NCI-H510A treated with DMSO at 0.1 percent for 48 hours (cell line): ENCODE measurements around the gene HHIPL1.
A peak's percentile ranks its signal among the peaks of the same experiment; 100 is the strongest.

ENCODE experiments used
- DNase-seq: peaks from one replicate; lab custom pipeline; 2025; lab: John Stamatoyannopoulos, UW

The HHIPL1 gene

DNA sequence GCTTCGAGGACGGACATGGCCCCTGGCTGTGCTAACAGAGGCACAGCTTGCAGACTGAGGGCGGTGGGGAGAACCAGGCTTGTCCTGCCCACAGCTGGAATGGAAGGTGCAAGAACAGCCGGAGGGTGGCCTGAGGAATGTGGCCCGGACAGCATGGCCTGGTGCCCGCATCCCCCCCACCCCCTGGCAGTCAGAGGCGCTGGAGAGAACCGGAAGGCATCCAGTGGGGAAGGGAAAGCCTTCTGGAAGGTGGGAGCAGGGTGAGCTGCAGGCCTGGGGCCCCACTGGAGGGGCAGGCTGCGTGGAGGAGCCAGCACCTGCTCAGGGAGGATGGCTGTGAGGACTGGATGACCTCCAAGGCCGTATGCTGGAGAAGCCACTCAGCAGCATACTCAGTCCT is 31.0 kb downstream of the HHIPL1 start:
- no peak for DNase-seq

DNA sequence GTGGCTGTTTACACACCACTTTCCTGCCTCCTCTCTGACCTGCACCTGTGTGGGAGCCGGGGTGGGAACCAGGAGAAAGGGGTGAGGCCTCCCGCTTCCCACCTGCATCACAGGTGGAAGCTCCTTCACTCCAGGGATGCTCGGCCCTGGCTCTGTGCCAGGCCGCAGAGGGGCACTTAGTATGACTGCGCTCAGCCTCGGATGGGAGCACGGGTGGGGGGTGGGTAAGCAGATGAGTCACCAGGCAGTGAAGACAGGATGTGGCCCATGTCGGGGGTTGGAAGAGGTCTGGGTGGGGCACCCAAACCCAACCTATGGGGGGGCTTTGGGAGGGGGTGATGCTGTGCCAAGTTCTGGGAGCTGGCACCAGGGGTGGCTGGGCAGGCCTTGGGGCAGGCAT is 31.7 kb downstream of the HHIPL1 start:
- DNase-seq: no peak

DNA sequence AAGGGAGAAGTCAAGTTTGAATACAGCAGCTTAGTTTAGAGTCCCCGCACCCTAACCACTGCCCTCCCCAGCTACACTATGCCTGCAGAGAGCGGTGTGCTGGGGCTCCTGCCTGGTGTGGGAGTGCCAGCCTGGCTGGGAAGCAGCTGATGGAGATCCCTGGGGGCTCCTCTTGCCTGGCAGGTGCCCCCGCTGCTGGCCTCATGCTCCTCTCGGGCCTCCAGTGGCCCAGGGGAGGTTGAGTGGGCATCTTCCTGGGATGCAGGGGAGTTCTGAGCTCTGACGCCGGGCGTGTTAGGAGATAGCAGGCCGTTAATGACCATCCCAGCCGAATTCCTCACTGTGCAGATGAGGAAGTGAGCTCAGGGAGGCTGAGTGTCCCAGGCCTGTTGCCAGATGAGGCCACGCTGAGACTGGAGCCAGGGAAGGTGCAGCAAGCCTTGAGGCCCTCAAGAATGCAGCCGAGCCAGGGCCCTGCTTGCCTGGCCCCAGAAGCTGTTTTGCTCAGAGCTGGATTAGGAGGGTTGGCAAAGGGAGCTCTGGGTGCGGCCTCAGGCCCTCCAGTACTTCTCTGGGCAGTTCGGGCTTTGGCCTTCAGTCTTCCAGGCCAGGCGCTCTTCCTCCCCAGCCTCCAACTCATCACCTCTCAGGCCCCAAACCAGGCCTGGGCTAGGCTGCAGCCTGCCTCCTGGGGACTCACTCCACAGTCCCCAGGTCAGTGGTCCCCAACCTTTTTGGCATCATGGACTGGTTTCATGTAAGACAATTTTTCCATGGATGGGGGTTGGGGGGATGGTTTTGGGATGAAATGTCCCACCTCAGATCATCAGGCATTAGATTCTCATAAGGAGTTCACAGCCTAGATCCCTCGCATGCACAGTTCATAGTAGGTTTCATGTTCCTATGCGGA is 32.6 kb downstream of the HHIPL1 start:
- no peak for DNase-seq

DNA sequence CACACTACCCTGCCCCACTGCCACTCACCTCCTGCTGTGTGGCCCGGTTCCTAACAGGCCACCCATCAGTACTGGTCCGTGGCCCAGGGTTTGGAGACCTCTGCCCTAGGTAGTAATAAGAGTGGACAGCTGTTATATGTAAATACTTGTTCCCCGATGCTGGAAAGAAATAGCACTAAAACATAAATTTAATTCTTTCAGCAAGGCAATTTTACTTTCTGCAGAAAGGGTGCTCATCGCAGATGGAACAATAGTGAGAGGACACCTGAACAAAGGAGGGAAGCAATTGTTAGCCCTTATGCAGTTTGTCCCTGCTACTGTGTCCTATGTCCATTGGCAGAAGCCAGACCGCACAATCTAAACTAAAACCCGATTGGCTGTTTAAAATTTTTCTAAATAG is 33.3 kb downstream of the HHIPL1 start:
- DNase-seq: no peak

DNA sequence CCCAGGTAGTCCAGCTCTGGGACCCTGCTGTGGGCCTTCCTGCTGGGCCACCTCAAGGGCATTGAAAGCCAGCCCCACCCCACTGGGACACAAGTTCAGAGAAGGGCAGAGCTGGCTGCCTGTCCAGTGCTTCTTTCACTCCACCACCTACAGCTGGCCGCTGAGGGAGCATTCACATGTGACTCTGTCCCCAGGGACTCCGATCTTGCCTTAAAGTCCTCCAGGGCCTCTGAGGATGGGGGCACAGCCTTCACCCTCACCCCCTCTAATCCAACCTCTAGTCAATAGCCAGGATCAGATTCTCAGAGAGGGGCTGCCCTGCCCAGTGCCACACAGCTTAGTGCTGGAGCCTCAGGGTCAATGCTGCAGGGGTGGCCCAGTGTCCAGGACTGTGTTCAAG is 34.2 kb downstream of the HHIPL1 start:
- DNase-seq: no peak

DNA sequence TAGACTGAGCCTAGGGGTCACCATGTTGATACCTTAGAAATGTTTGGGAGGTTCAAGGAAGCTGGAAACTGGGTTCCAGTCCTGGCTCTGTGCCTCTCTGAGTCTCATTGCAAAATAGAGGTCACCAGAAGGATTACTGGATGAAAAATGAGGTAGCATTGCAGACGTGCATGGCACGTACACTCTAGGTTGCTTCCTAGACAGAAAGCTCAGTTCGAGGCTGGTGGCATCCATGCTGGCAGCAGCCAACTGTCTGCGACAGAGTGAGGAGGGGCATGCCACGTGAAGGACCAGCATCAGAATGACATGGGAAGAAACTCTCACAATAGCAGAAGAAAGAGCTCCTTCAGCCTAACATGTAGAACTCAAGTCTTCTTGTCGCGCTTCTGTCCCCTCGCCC is 34.6 kb downstream of the HHIPL1 start:
- DNase-seq: no peak

DNA sequence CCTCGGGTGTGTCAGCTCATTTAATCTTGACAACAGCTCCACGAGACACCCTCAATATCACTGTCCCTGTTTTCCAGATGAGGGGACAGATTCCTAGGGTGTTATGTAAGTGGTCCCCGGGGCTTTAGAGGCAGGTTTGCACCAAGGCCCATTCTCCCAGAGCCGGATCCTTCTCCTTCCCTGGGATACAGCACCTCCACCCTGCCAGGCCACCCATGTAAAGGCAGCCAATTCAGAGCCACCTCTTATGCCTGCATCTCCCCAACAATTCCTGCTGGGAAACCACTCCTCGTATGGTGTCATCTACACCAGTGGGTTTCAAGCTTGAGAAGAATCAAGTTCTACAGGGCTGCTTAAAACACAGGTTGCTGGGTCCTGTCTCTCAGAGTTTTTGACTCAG is 35.1 kb downstream of the HHIPL1 start:
- no peak for DNase-seq

DNA sequence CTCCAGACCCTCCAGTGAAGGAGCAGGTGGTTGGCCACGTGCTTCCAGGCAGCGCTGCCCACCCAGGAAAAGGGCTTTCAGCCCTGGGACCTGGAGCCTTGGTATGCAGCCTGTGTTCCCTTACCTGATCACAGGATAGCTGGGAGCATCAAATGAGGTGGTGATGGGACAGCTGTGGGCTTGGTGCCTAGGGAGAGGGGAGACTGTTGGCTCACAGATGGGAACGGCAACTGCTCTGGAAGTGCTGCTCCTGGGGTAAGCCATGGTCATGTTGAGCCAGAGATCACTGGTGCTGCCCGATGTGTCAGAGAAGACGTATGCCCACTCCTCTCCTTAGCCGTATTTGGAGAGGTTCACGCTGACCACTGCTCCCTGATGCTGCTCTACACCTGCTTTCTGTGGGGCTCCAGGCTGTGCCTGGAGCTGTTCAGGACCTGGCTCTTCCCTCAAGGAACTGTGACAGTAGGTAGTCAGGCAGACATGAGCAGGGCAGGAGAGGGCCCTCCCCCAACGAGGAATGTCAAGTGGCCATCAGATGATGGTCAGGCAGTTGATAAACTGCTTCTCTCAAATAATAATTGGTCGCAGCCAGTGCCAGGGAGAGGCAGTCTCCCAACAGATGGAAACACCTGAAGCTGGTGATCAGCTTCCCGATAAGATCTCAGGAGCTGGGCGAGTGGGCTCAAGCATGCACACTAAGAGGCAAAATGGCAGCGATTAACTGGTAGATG is 36.3 kb downstream of the HHIPL1 start:
- DNase-seq: peak; percentile 71

DNA sequence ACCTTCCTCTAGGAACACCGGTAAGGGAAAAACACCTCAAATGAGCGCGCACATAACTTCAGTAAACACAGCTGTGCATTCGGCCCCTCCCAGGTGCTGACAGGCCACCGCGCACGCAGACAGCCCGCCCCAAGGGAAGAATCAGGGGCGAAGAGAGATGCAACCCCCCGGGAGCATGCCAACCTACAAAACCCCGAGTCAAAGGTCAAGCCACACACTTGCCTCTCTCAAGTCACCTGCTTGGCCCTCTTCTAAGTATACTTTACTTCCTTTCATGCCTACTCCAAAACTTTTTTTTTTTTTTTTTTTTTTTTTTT is 36.9 kb downstream of the HHIPL1 start:
- DNase-seq: no peak

DNA sequence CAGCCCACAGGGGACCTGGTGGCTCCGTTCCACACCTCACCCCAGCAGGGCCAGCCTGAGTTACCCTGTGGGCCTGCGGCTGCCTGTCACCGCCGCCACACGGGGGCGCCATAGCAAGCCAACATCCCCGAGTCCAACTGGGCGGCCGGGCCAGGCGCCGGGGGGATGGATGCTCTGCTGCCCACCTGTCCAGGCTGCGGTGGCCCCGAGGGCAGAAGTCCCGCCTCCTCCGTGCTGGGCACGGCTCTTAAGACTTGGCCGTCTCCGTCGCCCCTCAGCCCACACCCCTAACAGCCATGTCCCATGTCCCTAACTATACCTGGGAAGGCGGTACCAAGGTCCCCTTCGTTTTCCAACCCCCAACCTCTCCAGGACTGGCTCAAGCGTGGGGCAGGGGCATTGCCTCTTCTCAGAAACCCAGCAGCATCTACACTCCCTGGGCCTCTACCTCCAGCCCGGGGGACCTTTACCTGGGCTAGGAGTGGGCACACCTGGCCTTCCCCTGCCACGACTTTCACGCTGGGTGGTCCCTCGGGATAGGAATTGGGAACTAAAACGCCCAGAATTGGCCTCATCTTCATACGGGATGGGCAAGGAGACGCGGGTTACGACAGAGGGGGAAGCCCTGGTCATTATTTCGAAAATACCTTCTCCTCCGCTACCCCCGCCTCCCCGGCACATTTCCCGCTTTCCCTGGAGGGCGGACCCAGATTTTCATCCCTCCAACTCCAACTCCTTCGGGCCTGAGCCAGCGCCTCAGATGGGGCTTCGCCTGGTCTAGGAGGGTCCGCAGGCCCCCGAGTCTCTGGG is 38.1 kb downstream of the HHIPL1 start:
- peak; percentile 55 for DNase-seq

DNA sequence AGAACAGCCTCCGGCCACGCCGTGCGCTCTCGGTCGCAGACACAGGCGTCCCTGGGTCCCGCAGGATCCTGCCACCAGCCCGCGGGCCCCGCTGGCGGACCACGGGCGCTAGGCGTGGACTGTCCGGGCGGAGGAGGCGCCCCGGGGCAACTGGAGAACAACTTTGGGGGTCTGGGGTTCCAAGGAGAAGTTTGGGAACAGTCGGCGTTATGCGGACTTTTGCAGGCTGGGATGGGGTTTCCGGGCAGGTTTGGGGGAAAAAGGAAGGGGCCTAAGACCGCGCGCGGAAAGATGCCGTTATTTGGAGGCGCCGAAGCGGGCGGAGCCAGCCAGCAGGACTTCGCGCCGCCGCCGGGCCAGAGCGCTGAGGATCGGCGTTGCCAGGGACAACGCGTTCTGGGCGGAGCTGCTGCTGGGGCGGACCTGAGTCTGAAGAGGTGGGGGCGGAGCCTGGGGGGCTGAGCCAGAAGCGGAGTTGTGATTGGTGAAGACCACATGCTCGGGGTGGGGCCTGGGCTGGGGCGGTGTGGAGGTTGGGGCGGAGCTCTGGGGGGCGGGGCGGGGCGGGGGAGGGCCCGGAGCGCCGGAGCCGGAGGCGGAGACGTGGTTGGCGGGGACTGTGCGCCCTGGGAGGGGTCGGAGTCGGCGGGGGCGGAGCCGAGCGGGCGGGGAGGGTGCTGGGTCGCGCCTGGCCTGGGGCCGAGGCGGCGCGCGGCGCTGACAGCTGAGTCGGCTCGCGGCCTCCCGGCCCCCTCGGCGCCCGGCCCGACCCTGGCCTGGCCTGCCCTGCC is 38.9 kb downstream of the HHIPL1 start, which contains the start of gene CYP46A1:
TSS of gene CYP46A1 (plus strand) at position 680 of the 791 bp plus-strand sequence. CDS start 120 bp downstream, outside the sequence.
- peak; percentile 93 for DNase-seq

DNA sequence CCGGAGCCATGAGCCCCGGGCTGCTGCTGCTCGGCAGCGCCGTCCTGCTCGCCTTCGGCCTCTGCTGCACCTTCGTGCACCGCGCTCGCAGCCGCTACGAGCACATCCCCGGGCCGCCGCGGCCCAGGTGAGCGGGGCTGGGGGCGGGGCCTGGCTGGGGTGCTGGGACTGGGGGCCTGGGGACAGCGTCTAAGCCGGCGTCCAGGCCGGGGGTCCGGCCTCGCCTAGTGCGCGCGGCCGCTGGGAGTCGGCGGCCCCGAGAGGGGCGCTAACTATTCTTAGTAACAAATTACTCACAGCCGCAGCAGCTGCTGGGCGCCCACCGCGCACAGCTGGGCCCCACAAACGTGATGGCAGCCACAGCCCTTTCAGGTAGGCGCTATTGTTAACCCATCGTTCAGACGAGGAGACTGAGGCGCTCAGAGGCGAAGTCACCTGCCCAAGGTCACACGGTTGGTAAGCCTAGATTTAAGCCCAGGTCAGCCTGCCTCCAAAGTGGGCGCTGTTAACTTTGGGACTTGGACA is 39.5 kb downstream of the HHIPL1 start:
- DNase-seq: no peak

DNA sequence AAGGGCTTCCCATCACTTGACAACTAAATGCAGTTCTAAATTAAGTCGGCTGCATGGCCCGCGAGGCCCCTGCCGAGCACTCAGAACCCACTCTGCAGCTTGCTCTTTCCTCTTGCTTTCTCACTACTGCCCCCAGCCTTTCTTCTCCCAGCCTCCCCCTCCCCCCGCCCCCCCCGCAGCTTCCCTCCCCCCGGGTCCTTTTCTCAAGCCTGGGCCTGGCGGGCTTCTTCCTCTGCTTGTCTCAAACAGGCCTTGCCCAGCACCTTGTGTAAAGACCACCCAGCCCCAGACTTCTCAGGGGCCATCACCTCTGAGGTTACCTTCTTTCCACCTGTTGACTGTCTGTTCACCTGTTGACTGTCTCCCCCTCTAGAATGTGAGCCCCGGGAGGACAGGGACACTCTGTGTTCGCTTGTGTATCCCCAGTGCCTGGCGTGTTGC is 40.2 kb downstream of the HHIPL1 start:
- no peak for DNase-seq

DNA sequence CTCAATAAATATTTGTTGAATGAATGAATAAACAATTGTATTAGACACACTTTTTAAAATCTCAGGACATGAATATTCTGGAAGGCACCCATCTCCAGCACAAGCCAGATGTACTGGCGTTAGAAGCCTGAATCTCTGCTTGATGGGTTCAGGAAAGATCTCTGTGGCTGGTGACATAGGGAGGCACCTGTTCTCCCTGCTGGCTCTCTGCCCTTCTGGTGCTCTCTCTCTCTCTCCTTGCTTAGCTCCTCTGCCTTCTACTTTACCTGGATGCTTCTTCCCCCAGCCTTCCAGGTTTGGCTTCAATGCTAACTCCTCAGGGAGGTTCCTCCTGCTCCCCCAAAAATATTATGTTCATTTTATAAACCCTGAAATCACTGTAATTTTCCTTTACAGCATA is 40.7 kb downstream of the HHIPL1 start:
- DNase-seq: no peak

DNA sequence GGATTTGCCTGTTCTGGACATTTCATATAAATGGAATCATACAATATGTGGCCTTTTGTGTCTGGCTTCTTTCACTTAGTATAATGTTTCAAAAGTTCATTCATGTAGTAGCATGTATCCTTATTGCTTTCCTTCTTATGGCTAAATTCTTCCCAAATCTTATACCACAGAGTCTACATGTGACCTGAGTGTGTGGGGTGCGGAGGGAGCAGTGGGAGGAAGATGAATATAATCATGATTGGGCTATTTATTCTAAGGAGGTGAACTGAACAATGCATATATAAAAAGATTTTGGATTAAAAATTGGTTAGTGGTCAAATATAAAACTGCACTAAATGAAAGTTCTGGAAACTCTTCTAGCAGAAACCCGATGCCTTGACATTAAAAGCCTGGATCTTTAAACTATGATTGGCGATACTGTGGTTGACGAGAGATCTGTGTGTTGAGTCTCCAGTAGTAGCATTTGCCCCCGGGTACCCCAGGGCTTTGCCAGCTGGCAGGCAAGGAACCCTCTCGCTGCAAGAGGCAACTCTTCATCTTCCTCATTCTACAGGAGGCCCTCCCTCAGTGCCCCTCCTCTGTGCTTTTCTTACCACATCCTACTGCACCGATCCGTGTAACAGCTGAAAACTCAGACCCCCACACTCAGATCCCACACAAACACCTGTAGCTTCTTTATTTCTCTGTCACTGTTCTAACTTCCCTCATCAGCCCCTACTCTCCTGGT is 41.8 kb downstream of the HHIPL1 start:
- no peak for DNase-seq

DNA sequence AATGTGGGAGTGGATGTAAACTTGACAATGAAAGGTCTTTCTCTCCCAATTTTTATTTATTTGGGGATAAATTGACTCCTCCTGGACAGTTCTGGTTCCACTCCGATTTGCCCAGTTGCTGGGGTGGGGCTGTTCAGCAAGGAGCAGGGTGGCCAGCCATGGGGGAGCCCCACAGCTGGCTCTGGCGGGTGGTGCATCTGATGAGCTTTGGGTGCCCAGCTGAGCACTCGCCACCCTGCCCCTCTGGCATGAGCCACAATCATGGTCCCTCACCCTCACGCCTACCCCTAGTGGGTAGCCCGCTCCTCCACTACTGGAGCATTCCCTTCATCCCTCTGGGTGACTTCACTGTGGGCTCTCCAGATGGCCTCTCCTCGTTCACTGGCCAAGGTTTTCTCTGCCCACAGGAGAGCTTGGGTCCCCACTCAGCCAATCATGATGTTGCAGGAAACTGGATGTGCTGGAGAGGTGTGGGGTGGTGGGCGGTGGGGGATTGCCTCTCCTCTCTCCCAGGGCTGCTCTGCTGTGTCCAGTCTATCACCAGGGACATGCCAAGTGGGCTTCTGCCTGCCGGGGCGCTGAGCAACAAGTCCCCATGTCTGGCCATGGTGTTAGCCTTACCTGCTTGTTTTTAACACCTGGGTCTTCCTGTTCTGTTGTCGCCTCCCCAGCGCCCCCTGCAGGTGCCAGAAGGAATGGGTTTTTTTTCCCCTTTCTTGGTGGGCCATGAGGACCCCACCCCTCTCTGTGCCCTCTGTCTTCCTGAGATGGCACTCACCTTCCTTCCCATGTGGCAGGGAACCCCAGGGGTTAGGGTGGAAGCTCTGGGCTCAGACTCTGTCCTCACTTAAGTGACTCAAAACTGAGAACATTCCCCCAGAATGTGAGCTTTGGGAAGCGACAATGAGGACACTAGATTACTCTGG is 42.6 kb downstream of the HHIPL1 start:
- no peak for DNase-seq

DNA sequence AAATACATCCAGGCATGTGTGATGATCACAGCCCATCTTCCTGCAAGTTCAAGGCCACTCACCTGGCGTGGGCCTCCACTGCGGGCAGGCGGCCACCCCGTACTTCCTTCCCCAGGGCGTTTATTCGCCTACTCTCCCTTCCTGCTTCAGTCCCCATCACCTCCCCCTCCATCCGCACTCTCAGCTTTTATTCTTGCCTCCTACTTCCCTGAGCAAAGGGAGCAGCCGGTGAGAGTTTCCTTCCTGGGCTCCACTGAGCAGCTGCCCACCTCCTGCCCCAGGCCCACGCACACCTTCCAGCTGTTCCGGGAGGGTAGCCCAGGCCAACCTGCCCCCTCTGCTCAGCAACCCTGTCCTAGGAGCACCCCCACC is 43.3 kb downstream of the HHIPL1 start:
- no peak for DNase-seq

DNA sequence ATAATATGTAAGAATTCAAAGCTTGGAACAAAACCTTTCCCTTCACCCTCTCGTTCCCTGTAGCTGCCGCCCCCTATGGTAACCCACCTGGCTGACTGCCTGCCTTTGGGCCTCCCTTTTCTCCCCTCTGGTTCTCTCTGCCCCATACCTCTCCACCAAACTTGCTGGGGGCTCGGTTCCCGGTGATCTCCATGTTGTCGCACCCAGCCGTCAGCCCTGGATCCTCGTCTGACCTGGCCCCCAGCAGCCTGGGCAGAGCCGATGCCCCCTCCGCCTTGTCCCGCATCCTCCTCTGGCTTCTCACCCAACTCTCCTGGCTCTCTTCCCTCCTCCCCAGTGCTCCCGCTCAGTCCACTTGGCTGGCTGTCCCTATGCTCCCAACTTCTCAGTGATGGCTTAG is 43.7 kb downstream of the HHIPL1 start:
- no peak for DNase-seq
